AG09309 (cell line): ENCODE measurements around the gene PLAGL2.

ENCODE experiments used
- DNase-seq: peaks from one replicate; pipeline ENCODE4 v3.0.0-alpha.2; 2010; ENCODE audit warnings: low read depth
- H3K4me3 ChIP-seq: 2 replicates; pipeline ENCODE4 v1.5.1; 2011; ENCODE audit warnings: mild to moderate bottlenecking, low read depth, low read length, moderate library complexity; ENCODE audit not compliant: control insufficient read depth
- CTCF ChIP-seq: IDR thresholded peaks from 2 replicates; pipeline ENCODE4 v1.5.1; 2011; ENCODE audit warnings: mild to moderate bottlenecking, low read depth, low read length, inconsistent platforms; ENCODE audit not compliant: insufficient read depth, control insufficient read depth; ENCODE audit errors: missing control alignments

The PLAGL2 gene

GRCh38 chr20:32244150-32244823, 36.7 kb upstream of the PLAGL2 start:
- TF ChIP-seq CTCF: no peak
- no peak for DNase-seq
- H3K4me3 ChIP-seq: no peak overlapping the region

DNA sequence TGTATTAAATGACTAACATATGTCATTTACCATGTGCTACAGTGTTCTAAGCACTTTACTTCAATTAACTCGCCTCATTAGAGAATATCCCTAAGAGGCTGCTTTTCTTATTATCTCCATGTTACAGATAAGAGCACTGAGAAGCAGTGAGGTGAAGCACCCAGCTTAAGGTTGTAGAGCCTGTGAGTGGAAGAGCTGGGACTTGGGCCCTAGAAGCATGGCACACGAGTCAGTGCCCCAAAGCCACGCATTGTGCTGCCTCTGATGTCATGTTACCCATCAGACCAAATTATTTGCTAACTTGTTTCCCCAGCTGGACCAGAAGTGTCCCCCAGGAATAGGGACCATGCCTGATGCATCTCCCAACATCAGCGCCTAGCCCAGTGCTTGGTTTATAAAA, 34.3 kb upstream of the PLAGL2 start:
- TF ChIP-seq CTCF: no peak
- no peak for DNase-seq
- H3K4me3 ChIP-seq: no peak overlapping the region

DNA sequence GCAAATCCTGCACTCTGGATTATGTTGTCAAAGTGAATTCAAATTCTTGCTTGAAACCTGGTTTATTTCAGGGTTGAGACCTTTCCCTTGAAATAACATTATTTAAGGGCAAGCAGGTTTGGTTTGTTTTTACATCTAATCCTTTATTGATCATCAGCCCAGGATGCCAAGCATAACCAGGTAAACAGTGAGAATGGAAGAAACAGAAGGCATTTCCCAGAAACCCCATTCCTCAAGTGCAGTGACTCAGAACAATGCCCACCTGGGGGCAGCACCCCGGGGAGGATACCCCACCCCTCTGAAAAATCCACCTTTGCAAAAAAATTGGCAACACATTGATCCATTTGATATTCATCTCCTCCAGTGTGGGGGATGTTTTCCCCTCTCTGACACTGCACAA, 32.7 kb upstream of the PLAGL2 start:
- no peak for TF ChIP-seq CTCF
- DNase-seq: no peak
- no peak overlapping the region for H3K4me3 ChIP-seq

- TF ChIP-seq CTCF: no peak
- no peak for DNase-seq
- H3K4me3 ChIP-seq: no peak overlapping the region
Measured at GRCh38 chr20:32238483-32239425, 31.2 kb upstream of the PLAGL2 start.

- H3K4me3 ChIP-seq: no peak overlapping the region
- TF ChIP-seq CTCF: no peak
- no peak for DNase-seq
Measured at GRCh38 chr20:32237419-32237818, 29.9 kb upstream of the PLAGL2 start.

GRCh38 chr20:32236819-32237218, 29.3 kb upstream of the PLAGL2 start:
- TF ChIP-seq CTCF: no peak
- H3K4me3 ChIP-seq: no peak overlapping the region
- no peak for DNase-seq
